LNCAP (cell line): ENCODE data around the gene RNF224.

Experiments used
- TF ChIP-seq, protein P1 (sequence below): fragments of 450-650 bp; IDR thresholded peaks from 2 replicates; pipeline ENCODE4 v1.5.1; 2017; ENCODE audit warnings: mild to moderate bottlenecking

RNF224 gene

DNA sequence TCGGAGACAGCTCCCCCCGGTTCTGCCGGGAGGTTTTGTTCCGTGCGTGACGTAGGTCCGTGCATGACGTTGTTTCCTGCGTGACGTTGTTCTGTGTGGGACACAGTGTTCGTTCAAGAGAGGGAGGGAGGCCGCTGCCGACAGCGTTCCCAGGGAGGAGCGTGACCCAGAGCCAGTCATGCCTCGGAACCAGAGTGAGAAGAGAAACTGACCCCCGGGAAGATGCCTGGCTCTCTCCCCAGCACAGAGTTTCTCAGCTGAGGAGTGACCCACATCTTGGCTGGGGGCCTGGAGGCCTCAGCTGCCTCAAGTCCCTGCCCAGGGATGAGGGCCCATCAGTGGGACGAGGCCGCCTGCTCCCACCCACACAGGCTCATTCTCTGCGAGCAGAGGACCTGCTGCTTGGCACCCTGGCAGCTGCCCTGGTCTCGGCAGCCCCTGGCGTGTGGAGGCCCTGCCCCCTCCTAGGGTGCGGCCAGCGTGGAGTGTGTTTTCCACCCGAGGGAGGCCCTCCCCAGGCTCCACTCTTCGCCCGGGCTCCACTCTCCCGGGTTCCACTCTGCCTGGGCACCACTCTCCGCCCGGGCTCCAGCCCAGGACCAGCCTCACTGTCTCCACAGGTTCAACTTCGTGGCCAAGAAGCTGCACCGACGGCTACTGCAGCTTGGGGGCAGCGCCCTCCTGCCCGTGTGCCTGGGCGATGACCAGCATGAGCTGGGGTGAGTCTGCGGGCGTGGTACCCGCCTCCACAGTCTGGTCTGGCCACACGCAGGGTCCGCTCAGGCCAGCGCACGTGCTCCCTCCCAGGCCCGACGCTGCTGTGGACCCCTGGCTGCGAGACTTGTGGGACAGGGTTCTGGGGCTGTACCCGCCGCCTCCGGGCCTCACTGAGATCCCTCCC lies 13.9 kb upstream of the RNF224 start:
- TF ChIP-seq, protein P1, sequence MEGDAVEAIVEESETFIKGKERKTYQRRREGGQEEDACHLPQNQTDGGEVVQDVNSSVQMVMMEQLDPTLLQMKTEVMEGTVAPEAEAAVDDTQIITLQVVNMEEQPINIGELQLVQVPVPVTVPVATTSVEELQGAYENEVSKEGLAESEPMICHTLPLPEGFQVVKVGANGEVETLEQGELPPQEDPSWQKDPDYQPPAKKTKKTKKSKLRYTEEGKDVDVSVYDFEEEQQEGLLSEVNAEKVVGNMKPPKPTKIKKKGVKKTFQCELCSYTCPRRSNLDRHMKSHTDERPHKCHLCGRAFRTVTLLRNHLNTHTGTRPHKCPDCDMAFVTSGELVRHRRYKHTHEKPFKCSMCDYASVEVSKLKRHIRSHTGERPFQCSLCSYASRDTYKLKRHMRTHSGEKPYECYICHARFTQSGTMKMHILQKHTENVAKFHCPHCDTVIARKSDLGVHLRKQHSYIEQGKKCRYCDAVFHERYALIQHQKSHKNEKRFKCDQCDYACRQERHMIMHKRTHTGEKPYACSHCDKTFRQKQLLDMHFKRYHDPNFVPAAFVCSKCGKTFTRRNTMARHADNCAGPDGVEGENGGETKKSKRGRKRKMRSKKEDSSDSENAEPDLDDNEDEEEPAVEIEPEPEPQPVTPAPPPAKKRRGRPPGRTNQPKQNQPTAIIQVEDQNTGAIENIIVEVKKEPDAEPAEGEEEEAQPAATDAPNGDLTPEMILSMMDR: no peak

DNA sequence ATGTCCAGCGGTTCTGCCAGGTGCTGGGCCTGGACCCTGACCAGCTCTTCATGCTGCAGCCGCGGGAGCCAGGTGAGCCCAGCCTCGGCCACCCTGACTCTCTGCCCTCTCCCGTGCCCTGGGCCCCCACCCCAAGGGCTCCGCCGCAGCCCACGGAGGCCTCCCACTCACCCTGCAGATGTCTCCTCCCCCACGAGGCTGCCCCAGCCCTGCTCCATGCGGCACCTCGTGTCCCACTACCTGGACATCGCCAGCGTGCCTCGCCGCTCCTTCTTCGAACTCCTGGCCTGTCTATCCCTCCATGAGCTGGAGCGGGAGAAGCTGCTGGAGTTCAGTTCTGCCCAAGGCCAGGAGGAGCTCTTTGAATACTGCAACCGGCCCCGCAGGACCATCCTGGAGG lies 12.7 kb upstream of the RNF224 start:
- TF ChIP-seq, protein P1: no peak

- TF ChIP-seq, protein P1: no peak
Observed at GRCh38 chr9:137215196-137215986, 11.9 kb upstream of the RNF224 start.

DNA sequence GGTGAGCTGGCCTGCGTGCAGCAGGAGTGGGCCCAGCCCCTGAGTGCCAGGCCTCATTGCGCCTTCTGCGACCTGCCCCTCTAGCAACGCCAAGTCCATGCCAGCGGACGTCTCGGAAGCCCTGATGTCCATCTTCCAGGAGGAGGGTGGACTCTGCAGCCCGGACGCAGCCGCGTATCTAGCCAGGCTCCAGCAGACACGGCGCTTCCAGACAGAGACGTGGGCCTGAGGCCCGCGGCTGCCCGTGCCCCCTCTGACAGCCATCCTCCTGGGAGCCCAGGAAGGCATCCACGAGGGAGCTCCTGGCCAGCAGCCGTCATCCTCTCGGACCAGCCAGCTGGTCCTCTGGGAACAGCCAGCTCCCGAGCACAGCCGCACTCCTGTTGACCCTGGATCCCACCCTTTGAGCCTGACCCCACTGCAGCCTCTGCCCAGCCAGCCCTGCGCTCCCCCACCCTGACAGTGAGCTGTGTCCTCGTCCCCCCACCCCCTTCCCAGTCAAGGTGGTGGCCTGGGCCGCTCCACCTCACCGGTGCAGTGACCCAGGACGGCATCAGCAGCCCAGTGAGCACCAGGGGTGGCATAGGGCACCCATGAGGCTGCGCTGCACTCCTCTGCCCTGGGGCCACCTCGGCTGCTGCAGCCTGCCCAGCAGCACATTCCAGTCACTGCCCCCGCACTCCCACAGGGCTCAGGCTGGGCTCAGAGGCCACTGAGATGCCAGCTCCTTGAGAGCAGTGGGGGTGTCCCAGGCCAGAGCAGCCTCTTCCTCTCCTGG lies 10.9 kb upstream of the RNF224 start:
- TF ChIP-seq, protein P1: no peak

- TF ChIP-seq, protein P1: no peak
Observed at GRCh38 chr9:137217276-137218211, 9.8 kb upstream of the RNF224 start.

GRCh38 chr9:137218212-137218753 lies 9.0 kb upstream of the RNF224 start:
- TF ChIP-seq, protein P1: no peak
